Measurements from ENCODE around the gene HSPA2. TPM values are rescaled to one million over a fixed set of nuclear protein-coding genes. Genes with fewer than 3 reads are reported as not detected.

HSPA2 gene
- total RNA-seq, 2 experiments from 2014 or later, result 2.7 TPM

DNA sequence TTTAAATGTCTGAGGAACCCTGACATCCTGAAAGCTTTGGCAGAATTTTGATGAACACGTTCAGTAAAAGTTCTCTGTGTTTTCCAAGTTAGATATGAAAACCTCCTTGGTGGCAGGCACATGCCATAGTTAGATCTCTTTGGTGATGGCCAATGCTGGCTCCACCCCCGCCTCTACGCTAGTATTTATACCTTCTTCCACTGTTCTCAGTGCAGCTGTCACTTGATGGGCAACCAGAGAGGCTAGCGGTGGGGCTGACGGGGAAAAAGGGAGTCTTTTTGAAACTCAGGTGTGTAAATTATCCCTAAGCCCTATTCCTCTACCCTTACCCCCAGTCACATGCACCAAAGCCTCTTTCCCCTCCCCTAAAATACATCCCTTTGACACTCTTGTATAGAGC, 41.3 kb downstream of the HSPA2 start:
- CTCF ChIA-PET, result no interaction called here
- POLR2A ChIA-PET, result no interaction called here

DNA sequence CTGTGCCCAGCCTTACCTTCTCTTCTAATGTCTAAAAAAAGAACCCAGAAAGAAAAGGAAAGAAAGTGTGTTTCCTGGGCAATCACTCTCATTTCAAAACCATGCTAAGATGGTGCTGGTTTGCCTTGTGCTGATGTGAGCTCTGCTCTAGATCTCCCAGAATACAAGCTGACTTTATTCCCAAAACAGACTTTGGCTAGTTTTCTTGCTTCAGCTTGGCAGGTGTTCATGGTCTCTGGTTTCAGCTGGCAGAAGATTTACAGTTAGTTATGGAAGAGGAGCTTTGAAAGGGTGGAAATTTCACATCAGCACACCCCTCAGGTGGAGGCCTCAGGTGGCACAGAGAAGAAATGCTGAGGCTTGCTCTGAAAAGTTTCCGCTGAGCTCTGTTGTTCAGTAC, 43.6 kb downstream of the HSPA2 start:
- POLR2A ChIA-PET, result no interaction called here
- CTCF ChIA-PET, result no interaction called here

DNA sequence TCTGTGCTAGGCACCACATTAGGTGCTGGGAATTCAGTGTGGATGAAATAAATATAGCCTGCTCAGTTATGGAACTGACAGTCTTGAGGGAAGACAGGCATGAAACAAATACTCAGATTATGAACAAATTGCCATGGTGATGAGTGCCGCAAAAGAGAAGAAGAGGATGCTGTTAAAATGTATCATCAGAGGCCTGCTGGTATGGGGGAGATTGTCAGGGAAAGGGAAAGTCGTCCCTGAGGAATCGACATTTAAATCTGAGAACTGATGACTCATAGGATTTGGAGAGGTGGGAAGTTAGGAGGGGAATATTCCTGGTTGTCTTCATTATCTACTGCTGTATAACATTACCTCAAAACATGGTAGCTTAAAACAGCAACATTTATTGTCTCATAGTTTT, 51.3 kb downstream of the HSPA2 start:
- ChIA-PET POLR2A (no interaction called here), CTCF (no interaction called here)

Other genes starting within 250 kb of the HSPA2 start
- 1 to 10 TPM; 2.0 to 2.1 TPM for gene ESR2, start 246.4 kb upstream of the HSPA2 start, total RNA-seq
- gene MTHFD1, start 152.4 kb upstream of the HSPA2 start, total RNA-seq, result 100 to 1,000 TPM; 268 to 272 TPM
- gene AKAP5, start 75.2 kb upstream of the HSPA2 start, total RNA-seq, result 1 to 10 TPM; 4.5 TPM
- 10 to 100 TPM; 24.6 to 25.4 TPM for gene ZBTB25, start 36.9 kb upstream of the HSPA2 start, total RNA-seq
- gene ZBTB1, start 36.0 kb upstream of the HSPA2 start, total RNA-seq, result 10 to 100 TPM; 39.8 to 41.8 TPM
- under 1 TPM in 1 of 2 experiments, not detected in 1; 0.32 TPM for gene PPP1R36, start 9.2 kb downstream of the HSPA2 start, total RNA-seq
- 1 to 10 TPM; 3.9 to 4.5 TPM for gene PLEKHG3, start 163.7 kb downstream of the HSPA2 start, total RNA-seq

Data from activated CD8-positive, alpha-beta memory T cell treated with anti-CD3 and anti-CD28 coated beads for 36 hours (primary cell).